ENCODE results near the gene ZNF862.
A peak's percentile ranks its signal among the peaks of the same experiment; 100 is the strongest.

The ZNF862 gene

GRCh38 chr7:149873074-149873969 is 35.1 kb downstream of the ZNF862 start, which contains the start of gene ATP6V0E2:
TSS of gene ATP6V0E2 (plus strand) at chr7:149873969. CDS start at chr7:149874066, 97 bp downstream.
- TF ChIP-seq, protein P1, sequence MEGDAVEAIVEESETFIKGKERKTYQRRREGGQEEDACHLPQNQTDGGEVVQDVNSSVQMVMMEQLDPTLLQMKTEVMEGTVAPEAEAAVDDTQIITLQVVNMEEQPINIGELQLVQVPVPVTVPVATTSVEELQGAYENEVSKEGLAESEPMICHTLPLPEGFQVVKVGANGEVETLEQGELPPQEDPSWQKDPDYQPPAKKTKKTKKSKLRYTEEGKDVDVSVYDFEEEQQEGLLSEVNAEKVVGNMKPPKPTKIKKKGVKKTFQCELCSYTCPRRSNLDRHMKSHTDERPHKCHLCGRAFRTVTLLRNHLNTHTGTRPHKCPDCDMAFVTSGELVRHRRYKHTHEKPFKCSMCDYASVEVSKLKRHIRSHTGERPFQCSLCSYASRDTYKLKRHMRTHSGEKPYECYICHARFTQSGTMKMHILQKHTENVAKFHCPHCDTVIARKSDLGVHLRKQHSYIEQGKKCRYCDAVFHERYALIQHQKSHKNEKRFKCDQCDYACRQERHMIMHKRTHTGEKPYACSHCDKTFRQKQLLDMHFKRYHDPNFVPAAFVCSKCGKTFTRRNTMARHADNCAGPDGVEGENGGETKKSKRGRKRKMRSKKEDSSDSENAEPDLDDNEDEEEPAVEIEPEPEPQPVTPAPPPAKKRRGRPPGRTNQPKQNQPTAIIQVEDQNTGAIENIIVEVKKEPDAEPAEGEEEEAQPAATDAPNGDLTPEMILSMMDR (IDR thresholded peaks at IDR 0.05; ENCODE audit: insufficient read depth, low read depth, low read length, missing control alignments): no peak
- H3K4me3 ChIP-seq (ENCODE audit: low read depth, low read length): peak within 1 kb of the TSS; percentile 60
- DNase-seq (ENCODE audit: low read depth): peak; percentile 97

- DNase-seq (ENCODE audit: low read depth): no peak
- peak overlapping the region; percentile 60 for H3K4me3 ChIP-seq (ENCODE audit: low read depth, low read length)
- TF ChIP-seq, protein P1 (IDR thresholded peaks at IDR 0.05; ENCODE audit: insufficient read depth, low read depth, low read length, missing control alignments): no peak
Observed at GRCh38 chr7:149873970-149874643, 35.9 kb downstream of the ZNF862 start.

DNA sequence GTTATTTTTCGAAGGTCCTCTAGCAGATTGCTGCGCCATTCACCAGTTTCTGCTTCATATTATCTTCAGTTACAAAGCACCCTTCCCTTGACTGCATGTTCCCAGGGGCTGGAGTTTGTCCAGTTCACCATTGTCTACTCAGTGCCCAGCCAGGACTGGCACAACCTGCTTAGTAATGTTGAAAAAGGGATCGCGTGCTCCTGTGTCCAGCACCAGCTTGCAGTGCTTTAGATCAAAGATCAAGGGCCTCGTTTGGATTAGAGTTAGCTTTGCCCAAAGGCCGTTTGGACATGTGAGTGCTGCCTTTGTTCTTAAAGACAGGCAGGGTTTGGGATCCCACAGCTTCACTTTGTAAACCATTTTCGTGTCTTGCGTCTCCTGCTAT is 36.5 kb downstream of the ZNF862 start:
- no peak for DNase-seq (ENCODE audit: low read depth)
- TF ChIP-seq, protein P1 (IDR thresholded peaks at IDR 0.05; ENCODE audit: insufficient read depth, low read depth, low read length, missing control alignments): no peak
- H3K4me3 ChIP-seq (ENCODE audit: low read depth, low read length): peak overlapping the region; percentile 60

- no peak for DNase-seq (ENCODE audit: low read depth)
- H3K4me3 ChIP-seq (ENCODE audit: low read depth, low read length): no peak overlapping the region
- TF ChIP-seq, protein P1 (IDR thresholded peaks at IDR 0.05; ENCODE audit: insufficient read depth, low read depth, low read length, missing control alignments): no peak
Observed at GRCh38 chr7:149875396-149875795, 37.2 kb downstream of the ZNF862 start.

DNA sequence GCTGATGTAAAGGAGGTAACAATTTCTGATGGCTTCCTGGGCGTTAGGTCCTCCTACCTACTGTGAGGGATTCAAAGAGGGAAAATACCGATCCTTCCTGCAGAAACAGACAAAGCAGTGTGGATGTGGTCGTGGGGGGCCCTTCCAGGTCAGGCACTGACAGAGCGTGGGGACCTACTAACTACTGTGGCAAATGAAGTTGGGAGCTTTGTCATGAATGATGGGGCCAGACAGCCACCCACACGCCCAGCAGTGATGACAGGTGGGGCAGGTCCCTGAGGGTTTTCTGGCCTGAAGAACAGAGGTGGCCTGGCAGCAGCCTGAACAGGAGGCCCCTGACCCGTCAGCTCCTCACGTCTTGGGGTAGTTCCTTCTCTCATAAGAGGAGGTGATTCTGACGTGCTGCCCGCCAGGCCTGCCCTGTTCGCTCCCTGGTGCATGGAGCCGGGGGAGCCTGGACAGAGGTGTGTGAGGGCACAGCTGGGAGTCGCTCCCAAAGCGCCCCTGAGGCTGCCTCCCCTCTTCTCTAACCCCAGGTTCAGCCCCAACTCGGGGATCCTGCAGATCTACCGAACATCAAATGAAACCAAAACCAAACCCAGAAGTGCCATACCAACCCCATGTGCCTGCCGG is 39.8 kb downstream of the ZNF862 start:
- DNase-seq (ENCODE audit: low read depth): no peak
- TF ChIP-seq, protein P1 (IDR thresholded peaks at IDR 0.05; ENCODE audit: insufficient read depth, low read depth, low read length, missing control alignments): no peak
- no peak overlapping the region for H3K4me3 ChIP-seq (ENCODE audit: low read depth, low read length)

DNA sequence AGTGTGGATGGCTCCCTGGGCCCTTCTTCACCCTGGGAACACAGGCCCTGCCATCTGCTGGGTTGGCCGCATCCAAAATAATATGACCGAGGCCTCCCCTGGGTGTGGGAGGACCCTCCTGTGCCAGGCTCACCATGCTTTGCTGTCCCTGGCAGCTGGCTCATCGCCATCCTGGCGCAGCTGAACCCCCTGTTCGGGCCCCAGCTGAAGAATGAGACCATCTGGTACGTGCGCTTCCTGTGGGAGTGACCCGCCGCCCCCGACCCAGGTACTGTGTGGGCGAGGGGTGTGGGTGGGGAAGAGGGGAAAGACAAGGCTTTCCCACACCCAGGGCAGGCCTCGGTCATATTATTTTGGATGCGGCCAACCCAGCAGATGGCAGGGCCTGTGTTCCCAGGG is 40.3 kb downstream of the ZNF862 start:
- DNase-seq (ENCODE audit: low read depth): no peak
- no peak overlapping the region for H3K4me3 ChIP-seq (ENCODE audit: low read depth, low read length)
- TF ChIP-seq, protein P1 (IDR thresholded peaks at IDR 0.05; ENCODE audit: insufficient read depth, low read depth, low read length, missing control alignments): no peak
